ENCODE measurements around the gene C1orf116. TPM values are rescaled to one million over a fixed set of nuclear protein-coding genes. Genes with fewer than 3 reads are reported as not detected.
A peak's percentile ranks its signal among the peaks of the same experiment; 100 is the strongest.

The C1orf116 gene
- total RNA-seq, 4 donors from 2014 or later: 52.8 to 173 (median 86.4) TPM

DNA sequence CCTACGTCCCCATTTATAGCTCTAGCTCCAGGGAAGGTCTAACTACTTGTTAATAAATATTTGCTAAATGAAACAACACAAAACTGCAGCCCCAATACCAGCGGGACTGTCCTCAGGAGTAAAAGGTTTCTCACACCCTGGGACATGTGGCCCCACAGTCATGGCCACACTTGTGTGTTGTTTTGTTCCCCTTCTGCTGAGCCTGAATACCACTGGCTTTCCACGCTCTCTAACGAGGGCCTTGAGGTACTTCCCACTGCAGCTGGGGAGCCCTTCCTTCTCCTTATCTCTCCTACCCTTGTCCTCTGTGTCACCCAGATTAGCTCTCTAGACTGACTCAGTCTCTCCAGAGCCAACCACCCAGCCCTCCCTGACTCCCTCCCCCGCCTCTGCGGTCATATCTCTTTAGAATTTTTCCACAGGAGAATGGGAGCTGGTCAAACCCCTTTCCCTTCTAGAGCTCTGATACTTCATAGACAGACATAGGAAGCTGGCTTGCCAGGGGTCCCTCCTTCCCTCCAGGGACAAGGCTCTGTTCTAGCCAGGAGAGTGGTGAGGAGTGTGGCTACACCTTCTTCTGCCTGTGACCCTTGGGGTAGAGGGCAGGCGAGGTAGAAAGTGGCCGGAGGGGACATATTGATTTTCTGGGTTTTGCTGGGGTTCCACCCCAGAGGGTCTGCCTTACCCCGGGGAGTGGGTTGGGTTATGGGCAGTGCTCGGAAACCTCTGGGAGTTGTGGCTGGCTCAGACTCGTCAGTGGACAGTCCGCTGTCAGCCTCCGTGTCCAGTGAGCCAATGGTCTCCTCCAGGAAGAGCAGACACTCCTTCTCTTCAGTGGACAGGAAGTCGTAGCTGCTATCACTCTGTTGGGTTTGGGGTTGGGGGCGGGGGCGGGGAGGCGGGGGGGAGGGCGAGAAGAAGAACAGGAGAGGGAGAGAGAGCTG, 8.1 kb downstream of the C1orf116 start:
- WGBS, 2 donors: 76 to 80% methylated on average over 7 to 8 of the region's 18 CpGs
- Histone ChIP-seq H3K4me3 (no peak overlapping the region), H3K9me3 (no peaks in the 10 kb centered on the region), H3K27ac (peak overlapping the region; percentile 85 to 98 (median 96)), H3K27me3 (no peaks in the 10 kb centered on the region), H3K4me1 (peaks cover 33 to 100% (median 44%) of the 10 kb centered on the region in 3 donors), H3K36me3 (peaks cover 0 to 33% (median 0%) of the 10 kb centered on the region in 3 donors)
- intact Hi-C loops (cut with DNase I): no loop called here
- TF ChIP-seq CTCF (IDR thresholded peaks at IDR 0.05) (no peak), POLR2A (IDR thresholded peaks at IDR 0.05) (no peak)
- DNase-seq: no peak

- Histone ChIP-seq H3K9me3 (no peaks in the 10 kb centered on the region), H3K4me1 (peaks cover 33 to 100% (median 45%) of the 10 kb centered on the region in 3 donors), H3K36me3 (peaks cover 0 to 33% (median 0%) of the 10 kb centered on the region in 3 donors), H3K27me3 (no peaks in the 10 kb centered on the region), H3K4me3 (no peak overlapping the region), H3K27ac (peak overlapping the region; percentile 86 to 98 (median 96))
- TF ChIP-seq CTCF (IDR thresholded peaks at IDR 0.05) (no peak), POLR2A (IDR thresholded peaks at IDR 0.05) (no peak)
- DNase-seq: no peak
- intact Hi-C loops (cut with DNase I): no loop called here
- 73 to 83% methylated on average over 1 to 2 of the region's 8 CpGs for WGBS, 2 donors
These were observed 9.4 kb downstream of the C1orf116 start for GRCh38 chr1:207022996-207023679.

DNA sequence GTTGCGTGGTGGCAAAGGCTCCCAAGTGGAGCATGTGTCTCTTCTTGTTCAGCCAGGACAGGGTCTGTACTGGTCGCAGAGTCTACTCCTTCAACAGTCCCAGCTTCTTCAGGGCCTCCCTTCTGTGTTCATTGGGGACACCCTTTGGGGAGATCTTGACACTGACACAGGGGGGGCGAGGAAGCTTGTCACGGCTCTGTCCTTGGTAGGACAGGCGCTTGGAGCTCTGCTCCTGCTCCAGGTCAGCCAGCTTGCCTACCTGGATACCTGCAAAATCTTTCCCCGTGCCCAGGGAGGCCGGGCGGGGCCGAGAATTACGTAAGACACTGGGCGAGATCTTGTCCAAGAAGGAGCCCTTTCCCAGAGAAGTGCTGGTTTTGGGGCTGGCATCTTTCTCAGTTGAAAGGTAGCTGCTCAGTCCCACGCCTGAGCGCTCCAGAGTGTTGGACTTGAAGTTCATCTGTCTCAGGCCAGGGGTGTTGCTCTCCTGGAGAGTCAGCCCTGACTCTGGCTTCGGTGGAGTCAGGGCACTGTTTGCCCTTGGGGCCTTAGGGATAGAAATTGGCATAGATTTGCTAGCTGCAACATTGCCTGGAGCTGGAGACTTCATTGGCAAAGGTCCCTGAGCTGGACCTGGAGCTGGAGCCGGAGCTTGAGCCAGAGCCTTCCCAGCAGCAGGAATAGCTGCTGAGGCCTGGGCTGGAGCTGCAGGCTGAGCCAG, 10.5 kb downstream of the C1orf116 start:
- WGBS, 2 donors: 52 to 66% methylated on average over 2 to 3 of the region's 15 CpGs
- H3K4me1 ChIP-seq: peaks cover 33 to 96% (median 45%) of the 10 kb centered on the region in 3 donors
- intact Hi-C loops (cut with DNase I): no loop called here

DNA sequence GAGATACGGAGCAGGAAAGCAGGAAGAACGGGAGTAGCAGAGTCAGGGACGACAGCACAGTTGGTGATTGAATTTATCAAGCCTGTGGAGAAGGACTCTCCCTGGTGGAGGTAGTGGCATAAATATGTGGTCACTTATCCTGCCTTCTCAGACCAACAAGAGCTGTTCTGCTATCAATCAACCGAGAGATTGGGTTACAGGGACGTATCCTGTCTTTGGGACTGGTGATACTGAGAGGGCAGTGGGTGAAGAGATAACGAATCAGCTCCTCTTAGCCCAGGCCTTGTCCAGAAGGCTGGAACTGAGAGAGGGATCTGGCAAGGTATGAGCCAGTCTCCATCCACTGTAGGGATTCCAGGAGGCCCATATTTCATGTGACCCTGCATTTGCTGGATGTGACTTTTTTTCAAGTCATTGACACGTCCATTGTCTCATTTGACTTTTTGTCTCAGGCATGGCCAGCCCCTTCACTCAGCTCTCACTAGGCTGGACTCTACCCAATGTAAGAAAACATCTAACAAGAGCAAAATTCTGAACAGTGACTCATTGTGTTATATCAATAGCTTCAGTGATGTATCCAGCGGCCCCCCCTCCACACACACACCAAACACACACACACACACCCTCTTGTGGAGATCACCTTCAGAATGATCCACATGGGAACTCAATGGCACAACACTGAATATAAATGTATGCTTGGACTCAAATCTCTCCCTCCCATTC, 11.3 kb downstream of the C1orf116 start:
- peaks cover 0 to 33% (median 0%) of the 10 kb centered on the region in 3 donors for H3K36me3 ChIP-seq
- no peak for DNase-seq
- H3K27me3 ChIP-seq: no peaks in the 10 kb centered on the region
- H3K4me1 ChIP-seq: peaks cover 33 to 88% (median 45%) of the 10 kb centered on the region in 3 donors
- no peak overlapping the region for H3K4me3 ChIP-seq
- peak overlapping the region; percentile 86 to 98 (median 96) for H3K27ac ChIP-seq
- no peak for TF ChIP-seq POLR2A (IDR thresholded peaks at IDR 0.05)
- no peak for TF ChIP-seq CTCF (IDR thresholded peaks at IDR 0.05)
- 71% methylated on average over 8 of the region's 8 CpGs for WGBS, 2 donors
- H3K9me3 ChIP-seq: no peaks in the 10 kb centered on the region
- intact Hi-C loops (cut with DNase I): no loop called here

More for the DNA sequence above, 10.5 kb downstream of the C1orf116 start:
- Histone ChIP-seq H3K27ac (peak overlapping the region; percentile 86 to 98 (median 96)), H3K9me3 (no peaks in the 10 kb centered on the region), H3K27me3 (no peaks in the 10 kb centered on the region), H3K36me3 (peaks cover 0 to 33% (median 0%) of the 10 kb centered on the region in 3 donors), H3K4me3 (no peak overlapping the region)
- DNase-seq: no peak
- TF ChIP-seq CTCF (IDR thresholded peaks at IDR 0.05): no peak
- no peak for TF ChIP-seq POLR2A (IDR thresholded peaks at IDR 0.05)
